Heart left ventricle (tissue), 13 donors: ENCODE results near the gene TULP4.

Experiments
- POLR2A ChIP-seq, 2 donors: fragments of 450-650 bp; IDR thresholded peaks; one replicate each; pipeline ENCODE4 v1.6.1; 2017; ENCODE audit warnings: antibody characterized with exemption in 2 of 2, mild to moderate bottlenecking in 2 of 2, moderate library complexity in 2 of 2
- TF ChIP-seq, protein P1 (sequence below), 12 donors: fragments of 200-600 bp; sonication (generic) in 4 of 12; IDR thresholded peaks; one replicate each; pipeline versions ENCODE4 v1.5.0 to v1.8.0; 2018 to 2022; ENCODE audit warnings: antibody characterized with exemption in 12 of 12, mild to moderate bottlenecking in 5 of 12
- donor health status: ischemic (EF 13 %, LVEDD 7.1; RV severe dilation, severe dysfunction).
- donor health status: DM: no; HTN: yes; CAD: no.
- donor health status: DM: no; HTN: no; CAD: no.
- donor health status: ischemic (EF 25% LVEDD 6.9; RV normal size, moderate dysfunction).
- donor health status: ischemic (EF 25% LVEDD 5.7; RV mildly dilated, moderate dysfunction).
- donor health status: ischemic (EF 35%, LVEDD 5.7; RV mildly dilated, moderate dysfunction).
- donor health status: nonischemic (EF 11% LVEDD 7.7; RV severe dilation, severe dysfunction).
- donor health status: DM: yes; HTN: yes; CAD: no.
- donor health status: PGD.
- donor health status: ischemic (EF 29% LVEDD 5.4; RV normal size, mild dysfunction).
- donor health status: nonischemic (EF 23%, LVEDD 6.1; RV moderate dilation, normal function).

DNA sequence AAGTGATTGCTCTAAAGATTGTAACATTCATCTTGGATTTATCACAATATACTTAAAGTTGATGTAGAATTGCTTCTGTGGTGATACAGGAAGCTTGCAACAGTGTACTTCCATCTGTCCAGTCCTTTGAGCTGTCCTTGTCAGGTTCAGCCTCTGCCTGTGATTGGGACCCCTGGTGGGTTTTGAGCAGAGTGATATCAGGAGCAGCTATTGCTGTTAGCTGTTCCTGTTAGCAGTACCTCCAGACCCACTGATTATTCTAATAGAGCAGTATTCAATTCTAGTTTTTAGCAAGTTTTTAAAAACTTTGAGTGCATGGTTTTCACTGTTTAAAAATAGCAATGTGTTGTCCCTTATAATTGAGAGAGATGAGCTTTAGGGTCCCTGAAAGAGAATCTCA lies 48.8 kb downstream of the TULP4 start:
- TF ChIP-seq, protein P1, sequence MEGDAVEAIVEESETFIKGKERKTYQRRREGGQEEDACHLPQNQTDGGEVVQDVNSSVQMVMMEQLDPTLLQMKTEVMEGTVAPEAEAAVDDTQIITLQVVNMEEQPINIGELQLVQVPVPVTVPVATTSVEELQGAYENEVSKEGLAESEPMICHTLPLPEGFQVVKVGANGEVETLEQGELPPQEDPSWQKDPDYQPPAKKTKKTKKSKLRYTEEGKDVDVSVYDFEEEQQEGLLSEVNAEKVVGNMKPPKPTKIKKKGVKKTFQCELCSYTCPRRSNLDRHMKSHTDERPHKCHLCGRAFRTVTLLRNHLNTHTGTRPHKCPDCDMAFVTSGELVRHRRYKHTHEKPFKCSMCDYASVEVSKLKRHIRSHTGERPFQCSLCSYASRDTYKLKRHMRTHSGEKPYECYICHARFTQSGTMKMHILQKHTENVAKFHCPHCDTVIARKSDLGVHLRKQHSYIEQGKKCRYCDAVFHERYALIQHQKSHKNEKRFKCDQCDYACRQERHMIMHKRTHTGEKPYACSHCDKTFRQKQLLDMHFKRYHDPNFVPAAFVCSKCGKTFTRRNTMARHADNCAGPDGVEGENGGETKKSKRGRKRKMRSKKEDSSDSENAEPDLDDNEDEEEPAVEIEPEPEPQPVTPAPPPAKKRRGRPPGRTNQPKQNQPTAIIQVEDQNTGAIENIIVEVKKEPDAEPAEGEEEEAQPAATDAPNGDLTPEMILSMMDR (IDR thresholded peaks at IDR 0.05), result no peak
- no peak for TF ChIP-seq POLR2A (IDR thresholded peaks at IDR 0.05)
